A673 (cell line): ENCODE data around the gene RANGRF. TPM values are rescaled to one million over a fixed set of nuclear protein-coding genes. Genes with fewer than 3 reads are reported as not detected.

Experiments
- BruUV-seq: library from RNA; stranded (reverse); fragments of 400-500 nt; replicated peaks from 2 replicates; lab custom pipeline; 2021; lab: Mats Ljungman, UMichigan
- CTCF ChIA-PET: fragments of 300-600 bp; sonication (Branson Sonifier 250); formaldehyde crosslinking; loops from one replicate; lab custom pipeline; 2022; ENCODE audit warnings: antibody characterized with exemption; lab: Charles Lee
- POLR2A ChIA-PET: fragments of 300-600 bp; sonication (Branson Sonifier 250); formaldehyde crosslinking; loops from one replicate; lab custom pipeline; 2022; ENCODE audit warnings: antibody characterized with exemption; ENCODE audit not compliant: low non-redundant PET; lab: Charles Lee
- DNase-seq: peaks from one replicate; pipeline ENCODE4 v3.0.0-alpha.2; 2015; ENCODE audit warnings: low spot score
- H3K27ac ChIP-seq: fragments of 200-600 bp; sonication (generic); 2 replicates; pipeline ENCODE4 v1.5.1; 2016; ENCODE audit warnings: mixed run types, low read depth, mild to moderate bottlenecking, mixed read lengths, antibody characterized with exemption, low read length; ENCODE audit not compliant: poor library complexity, severe bottlenecking
- H3K27me3 ChIP-seq: fragments of 200-600 bp; sonication (generic); replicated peaks from 2 replicates; pipeline ENCODE4 v1.6.1; 2017; ENCODE audit warnings: mixed run types, low read depth, mild to moderate bottlenecking, mixed read lengths, antibody characterized with exemption, low read length; ENCODE audit not compliant: insufficient read depth, poor library complexity
- H3K36me3 ChIP-seq: fragments of 200-600 bp; sonication (generic); 2 replicates; pipeline ENCODE4 v1.6.1; 2016; ENCODE audit warnings: mixed run types, mild to moderate bottlenecking, mixed read lengths, antibody characterized with exemption, low read length; ENCODE audit not compliant: insufficient read depth, poor library complexity, severe bottlenecking
- H3K4me1 ChIP-seq: fragments of 200-600 bp; sonication (generic); 2 replicates; pipeline ENCODE4 v1.6.1; 2017; ENCODE audit warnings: mixed run types, mild to moderate bottlenecking, mixed read lengths, antibody characterized with exemption, low read length; ENCODE audit not compliant: insufficient read depth, poor library complexity, severe bottlenecking
- H3K4me3 ChIP-seq: fragments of 200-600 bp; sonication (generic); 2 replicates; pipeline ENCODE4 v1.5.1; 2016; ENCODE audit warnings: low read depth, mixed run types, mild to moderate bottlenecking, mixed read lengths, low read length; ENCODE audit not compliant: poor library complexity, severe bottlenecking
- H3K9me3 ChIP-seq: fragments of 200-600 bp; sonication (generic); 2 replicates; pipeline ENCODE4 v1.6.1; 2016; ENCODE audit warnings: mixed run types, low read depth, mild to moderate bottlenecking, mixed read lengths, antibody characterized with exemption, low read length; ENCODE audit not compliant: poor library complexity, severe bottlenecking
- CTCF ChIP-seq: fragments of 300-800, 200-600 bp; sonication (generic); conservative IDR thresholded peaks from 2 replicates; pipeline ENCODE4 v1.5.1; 2017; ENCODE audit warnings: low read depth, mild to moderate bottlenecking, antibody characterized with exemption, low read length, moderate library complexity, mixed read lengths
- EZH2 ChIP-seq: fragments of 200-600 bp; sonication (generic); IDR thresholded peaks from 2 replicates; pipeline ENCODE4 v1.6.1; 2017; ENCODE audit warnings: borderline replicate concordance, low read depth, mild to moderate bottlenecking, mixed read lengths, antibody characterized with exemption, low read length; ENCODE audit not compliant: poor library complexity, severe bottlenecking
- intact Hi-C: fragments of 100-400 bp; cut with micrococcal nuclease; formaldehyde crosslinking; loops from one replicate; pipeline ENCODE4 v1.10.0; 2022; ENCODE audit not compliant: unreplicated experiment
- total RNA-seq: library from RNA; stranded (reverse); gene quantifications from 2 replicates; pipeline ENCODE4 v1.2.3, GENCODE V29; 2021

Gene RANGRF
- total RNA-seq, 1 experiment from 2014 or later, result 26.8 TPM

GRCh38 chr17:8289103-8289397 lies 580 bp downstream of the RANGRF start:
- CTCF ChIA-PET, result no interaction called here
- TSS peak; percentile 89 for BruUV-seq
- H3K36me3 ChIP-seq, result no peaks in the 10 kb centered on the region

GRCh38 chr17:8290043-8290442 lies 1.6 kb downstream of the RANGRF start:
- no peak overlapping the region for H3K4me3 ChIP-seq
- H3K4me1 ChIP-seq, result peaks cover 13% of the 10 kb centered on the region
- intact Hi-C loops, result no loop called here
- no peak overlapping the region for H3K27ac ChIP-seq
- TF ChIP-seq EZH2 (no peak), CTCF (no peak)
- no TSS peak for BruUV-seq
- H3K9me3 ChIP-seq, result no peaks in the 10 kb centered on the region
- ChIA-PET POLR2A (no interaction called here), CTCF (no interaction called here)
- H3K27me3 ChIP-seq, result no peaks in the 10 kb centered on the region
- no peak for DNase-seq
- H3K36me3 ChIP-seq, result no peaks in the 10 kb centered on the region

More at GRCh38 chr17:8289103-8289397, 580 bp downstream of the RANGRF start:
- Histone ChIP-seq H3K27ac (peak overlapping the region; percentile 80), H3K4me1 (peaks cover 11% of the 10 kb centered on the region), H3K4me3 (peak overlapping the region; percentile 62), H3K27me3 (no peaks in the 10 kb centered on the region), H3K9me3 (no peaks in the 10 kb centered on the region)
- POLR2A ChIA-PET, result interaction anchor here (0.5 kb wide), 1 partner anchor 14 kb away, joined by 14 read pairs; no protein-coding TSS in a partner anchor
- intact Hi-C loops, result no loop called here
- no peak for TF ChIP-seq EZH2
- no peak for TF ChIP-seq CTCF
- DNase-seq, result peak; percentile 66

- Histone ChIP-seq H3K36me3 (no peaks in the 10 kb centered on the region), H3K4me1 (peaks cover 12% of the 10 kb centered on the region), H3K27me3 (no peaks in the 10 kb centered on the region), H3K27ac (no peak overlapping the region), H3K4me3 (no peak overlapping the region), H3K9me3 (no peaks in the 10 kb centered on the region)
- no peak for DNase-seq
- no TSS peak for BruUV-seq
- CTCF ChIA-PET, result no interaction called here
- TF ChIP-seq EZH2, result no peak
- no peak for TF ChIP-seq CTCF
- POLR2A ChIA-PET, result interaction anchor here (0.6 kb wide), 1 partner anchor 11 kb away, joined by 3 read pairs; no protein-coding TSS in a partner anchor
- intact Hi-C loops, result no loop called here
Measured at GRCh38 chr17:8292639-8293395, 4.3 kb downstream of the RANGRF start.
